ENCODE measurements around the gene DNAJC5. TPM values are rescaled to one million over a fixed set of nuclear protein-coding genes. Genes with fewer than 3 reads are reported as not detected.
"Not testable (repeated sequence)": the region's sequence is repeated elsewhere in the genome, so short reads cannot be mapped to it uniquely, and the experiment has no call there.

Gene DNAJC5
- total RNA-seq, 1 donor from 2014 or later = 53.9 TPM

DNA sequence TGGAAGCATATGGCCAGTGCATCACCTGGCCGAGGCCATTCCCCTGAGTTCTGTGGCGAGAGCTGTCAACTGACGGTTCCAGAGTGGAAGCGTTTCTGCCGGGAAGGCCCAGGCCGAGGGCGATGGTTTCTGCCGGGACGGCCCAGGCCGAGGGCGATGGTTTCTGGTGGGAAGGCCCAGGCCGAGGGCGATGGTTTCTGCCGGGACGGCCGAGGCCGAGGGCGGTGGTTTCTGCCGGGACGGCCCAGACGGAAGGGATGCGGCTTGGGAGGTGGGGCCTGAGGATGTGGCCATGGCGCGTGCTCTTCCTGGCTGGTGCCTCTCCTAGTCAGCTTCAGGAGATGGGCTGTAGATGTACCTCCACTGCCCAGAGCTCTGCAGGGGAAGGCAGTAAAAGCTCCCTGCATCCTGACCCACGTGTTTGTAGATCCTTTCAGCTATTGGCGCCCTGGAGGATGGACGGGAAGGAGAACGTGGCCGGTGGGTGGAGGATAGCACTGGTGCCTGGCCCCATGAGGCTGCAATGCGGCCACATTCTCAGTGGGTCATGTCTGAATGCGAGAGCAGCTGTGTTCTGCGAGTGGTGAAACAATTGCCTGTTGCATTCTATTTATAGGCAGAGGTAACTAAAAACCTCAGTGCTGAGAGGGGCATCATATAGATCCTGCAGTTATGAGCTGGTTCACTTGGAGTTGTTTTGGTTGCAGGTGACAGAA is 17.0 kb upstream of the DNAJC5 start:
- H3K27me3 ChIP-seq (ENCODE audit: control insufficient read depth, insufficient read depth, low read length) = no peaks in the 10 kb centered on the region
- H3K4me3 ChIP-seq (ENCODE audit: low read depth, low read length) = no peak overlapping the region
- TF ChIP-seq CTCF (IDR thresholded peaks at IDR 0.05; ENCODE audit: insufficient read depth, low read length, poor library complexity, severe bottlenecking) = no peak
- no peak for DNase-seq (ENCODE audit: low read depth)
- peaks cover 2% of the 10 kb centered on the region for H3K36me3 ChIP-seq (ENCODE audit: control insufficient read depth, insufficient read depth, low read length)

DNA sequence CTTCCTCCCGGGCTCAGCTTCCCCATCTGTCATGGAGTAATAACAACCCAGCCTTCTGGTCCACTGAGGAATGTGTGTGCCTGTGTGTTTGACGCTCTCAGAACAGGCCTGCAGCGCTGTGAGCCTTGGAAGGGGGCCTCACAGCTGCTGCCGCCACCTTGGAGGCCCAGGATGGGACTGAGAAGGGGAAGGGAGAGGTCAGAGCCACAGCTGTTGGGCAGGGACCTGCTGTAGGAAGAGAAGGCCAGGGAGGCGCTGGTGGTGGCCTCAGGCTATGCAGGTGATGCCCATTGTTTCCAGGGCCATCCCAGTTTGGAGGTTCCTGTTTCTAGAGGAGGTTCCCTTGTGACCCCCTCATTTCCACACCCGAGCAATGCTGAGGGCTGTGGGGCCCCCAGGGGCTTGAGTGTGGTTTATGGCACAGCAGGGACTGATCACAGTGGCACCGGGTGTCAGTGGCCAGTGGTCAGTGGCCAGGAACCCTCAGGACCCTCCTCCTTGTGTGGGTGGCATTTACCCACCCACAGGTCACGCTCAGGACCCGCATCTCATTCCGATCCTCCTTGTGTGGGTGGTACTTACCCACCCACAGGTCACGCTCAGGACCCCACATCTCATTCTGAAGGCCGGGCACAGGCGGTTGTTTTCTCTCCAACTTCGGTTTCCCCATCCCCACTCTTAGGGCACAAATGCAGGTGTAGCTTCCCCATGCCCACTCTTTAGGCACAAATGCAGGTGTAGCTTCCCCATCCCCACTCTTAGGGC is 15.8 kb upstream of the DNAJC5 start:
- peaks cover 2% of the 10 kb centered on the region for H3K36me3 ChIP-seq (ENCODE audit: control insufficient read depth, insufficient read depth, low read length)
- TF ChIP-seq CTCF (IDR thresholded peaks at IDR 0.05; ENCODE audit: insufficient read depth, low read length, poor library complexity, severe bottlenecking) = no peak
- H3K4me3 ChIP-seq (ENCODE audit: low read depth, low read length) = no peak overlapping the region
- DNase-seq (ENCODE audit: low read depth) = no peak
- H3K27me3 ChIP-seq (ENCODE audit: control insufficient read depth, insufficient read depth, low read length) = no peaks in the 10 kb centered on the region

DNA sequence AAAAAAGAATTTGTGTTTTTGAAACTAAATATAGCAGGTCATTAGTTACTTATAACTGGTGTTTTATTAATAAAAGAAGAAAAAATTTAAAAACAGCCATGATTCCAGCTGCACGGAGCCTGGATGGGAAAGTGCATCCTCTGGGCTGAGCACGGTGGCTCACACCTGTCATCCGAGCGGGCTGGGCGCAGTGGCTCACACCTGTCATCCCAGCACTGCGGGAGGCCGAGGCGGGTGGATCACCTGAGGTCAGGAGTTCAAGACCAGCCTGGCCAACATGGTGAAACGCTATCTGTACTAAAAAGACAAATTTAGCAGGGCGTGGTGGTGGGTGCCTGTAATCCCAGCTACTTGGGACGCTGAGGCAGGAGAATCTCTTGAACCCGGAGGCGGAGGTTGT is 14.0 kb upstream of the DNAJC5 start:
- not testable (repeated sequence) for H3K4me3 ChIP-seq (ENCODE audit: low read depth, low read length); H3K27me3 ChIP-seq (ENCODE audit: control insufficient read depth, insufficient read depth, low read length); DNase-seq (ENCODE audit: low read depth); H3K36me3 ChIP-seq (ENCODE audit: control insufficient read depth, insufficient read depth, low read length)

- DNase-seq (ENCODE audit: low read depth) = no peak
- H3K27me3 ChIP-seq (ENCODE audit: control insufficient read depth, insufficient read depth, low read length) = no peaks in the 10 kb centered on the region
- H3K4me3 ChIP-seq (ENCODE audit: low read depth, low read length) = no peak overlapping the region
- no peak for TF ChIP-seq CTCF (IDR thresholded peaks at IDR 0.05; ENCODE audit: insufficient read depth, low read length, poor library complexity, severe bottlenecking)
- peaks cover 4% of the 10 kb centered on the region for H3K36me3 ChIP-seq (ENCODE audit: control insufficient read depth, insufficient read depth, low read length)
Observed at GRCh38 chr20:63881451-63882226, 13.3 kb upstream of the DNAJC5 start.

GRCh38 chr20:63882257-63883200 is 12.4 kb upstream of the DNAJC5 start:
- H3K27me3 ChIP-seq (ENCODE audit: control insufficient read depth, insufficient read depth, low read length) = no peaks in the 10 kb centered on the region
- TF ChIP-seq CTCF (IDR thresholded peaks at IDR 0.05; ENCODE audit: insufficient read depth, low read length, poor library complexity, severe bottlenecking) = no peak
- peaks cover 3% of the 10 kb centered on the region for H3K36me3 ChIP-seq (ENCODE audit: control insufficient read depth, insufficient read depth, low read length)
- no peak overlapping the region for H3K4me3 ChIP-seq (ENCODE audit: low read depth, low read length)
- DNase-seq (ENCODE audit: low read depth) = no peak

Data from kidney epithelial cell (primary cell).